HUDEP-2 (cell line): ENCODE measurements around the gene PKD2L1.
"Not testable (repeated sequence)": the region's sequence is repeated elsewhere in the genome, so short reads cannot be mapped to it uniquely, and the experiment has no call there.

Experiments used
- DNase-seq, 76 experiments: peaks; one replicate each; lab custom pipeline; 2025; ENCODE audit not compliant: unreplicated experiment in 76 of 76; lab: John Stamatoyannopoulos, UW

PKD2L1 gene

DNA sequence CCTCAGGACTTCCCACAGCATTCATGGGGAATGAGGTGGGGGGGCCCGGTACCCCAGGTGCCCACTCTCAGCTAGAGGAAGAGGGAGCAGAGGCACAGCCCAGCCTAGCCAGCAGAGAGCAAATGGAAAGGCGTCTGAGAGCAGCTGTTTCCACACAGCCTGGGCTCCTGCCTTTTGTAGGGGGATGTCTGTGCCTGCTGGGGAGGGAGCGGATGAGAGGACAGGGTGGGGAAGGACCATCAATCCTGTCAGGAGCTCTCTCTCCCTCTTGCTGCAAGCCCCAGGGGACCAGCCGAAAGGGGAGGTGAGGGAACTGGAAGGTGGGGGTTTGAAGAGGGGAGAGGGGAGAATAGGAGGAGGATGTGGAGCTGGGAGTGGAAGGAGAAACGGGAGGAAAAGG, at the start of gene PKD2L1:
TSS of gene PKD2L1 (minus strand) at position 150 of the 400 bp plus-strand sequence. CDS start at position 25, 125 bp downstream.
- no peak for DNase-seq

DNA sequence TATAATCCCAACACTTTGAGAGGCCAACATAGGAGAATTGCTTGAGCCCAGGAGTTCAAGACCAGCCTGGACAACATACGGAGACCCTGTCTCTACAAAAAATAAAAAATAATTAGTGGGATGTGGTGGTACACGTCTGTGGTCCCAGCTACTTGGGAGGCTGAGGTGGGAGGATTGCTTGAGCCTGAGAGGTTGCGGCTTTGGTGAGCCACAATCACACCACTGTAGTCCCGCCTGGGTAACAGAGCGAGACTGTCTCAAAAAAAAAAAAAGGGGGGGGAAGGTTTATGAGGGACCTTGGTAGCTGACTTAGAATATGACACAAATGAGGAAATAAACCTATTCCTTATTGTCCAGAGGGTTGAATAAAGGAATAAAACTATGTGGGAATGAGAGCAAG, 47.8 kb upstream of the PKD2L1 start:
- DNase-seq, result no peak

DNA sequence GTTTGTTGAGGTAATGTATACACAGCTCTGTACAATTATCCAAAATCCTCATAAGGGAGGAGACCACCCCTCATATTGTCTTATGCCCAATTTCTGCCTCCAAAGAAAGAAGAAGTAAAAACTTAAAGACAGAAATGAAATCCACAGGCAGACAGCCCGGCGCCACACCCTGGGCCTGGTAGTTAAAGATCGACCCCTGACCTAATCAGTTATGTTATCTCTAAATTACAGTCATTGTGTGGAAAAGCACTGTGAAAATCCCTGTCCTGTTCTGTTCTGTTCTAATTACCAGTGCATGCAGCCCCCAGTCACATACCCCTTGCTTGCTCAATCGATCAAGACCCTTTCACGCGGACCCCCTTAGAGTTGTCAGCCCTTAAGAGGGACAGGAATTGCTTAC, 46.6 kb upstream of the PKD2L1 start:
- DNase-seq, result not testable (repeated sequence)

- DNase-seq, result not testable (repeated sequence)
Observed at GRCh38 chr10:100374677-100375353, 44.8 kb upstream of the PKD2L1 start.

- peak in 1 of 76 experiments; percentile 35 for DNase-seq
Observed at GRCh38 chr10:100374200-100374655, 44.2 kb upstream of the PKD2L1 start.

DNA sequence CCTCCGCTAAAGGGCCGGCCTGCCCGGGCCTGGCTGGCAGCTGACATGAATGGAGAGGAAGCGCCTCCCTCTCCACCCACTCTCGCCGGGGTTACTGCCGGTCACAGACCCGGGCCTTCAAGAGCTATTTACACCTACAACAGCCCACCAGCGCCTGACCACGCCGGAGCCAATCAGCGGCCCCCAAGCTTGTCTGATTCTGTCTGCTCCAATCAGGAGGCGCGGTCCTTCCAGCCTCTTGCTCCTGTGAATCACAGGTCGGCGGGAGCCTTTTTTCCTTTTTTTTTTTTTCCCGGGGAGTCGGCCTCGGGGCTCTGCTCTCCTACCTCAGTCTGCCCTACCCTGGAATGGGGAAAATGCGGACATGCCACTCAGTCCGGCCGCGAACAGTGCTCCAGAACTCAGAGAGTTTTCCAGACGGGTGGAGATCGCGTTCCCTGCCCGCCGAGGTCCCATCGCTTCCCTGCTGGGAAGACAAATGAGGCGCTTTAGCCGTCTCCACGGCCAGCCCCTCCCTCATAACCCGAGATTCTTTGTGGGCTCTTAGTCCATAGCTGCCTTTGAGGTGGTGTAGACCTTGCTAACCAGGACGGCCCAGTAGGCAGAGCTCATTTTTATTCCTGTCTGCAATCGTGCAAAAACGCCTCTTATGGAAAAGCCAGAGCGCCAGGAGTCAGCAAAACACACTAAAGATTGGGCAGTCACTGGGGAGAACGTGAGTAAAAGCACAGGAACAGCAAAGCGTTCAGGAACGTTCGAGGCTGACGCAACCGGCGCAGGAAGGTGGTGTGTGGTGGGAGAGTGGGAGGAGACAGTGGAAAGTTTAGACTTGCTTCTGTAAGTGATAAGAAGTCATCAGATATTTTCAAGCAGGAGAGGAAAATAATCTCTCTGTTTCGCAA, 43.5 kb upstream of the PKD2L1 start:
- DNase-seq, result peak; percentile 69 to 98 (median 94)

- no peak for DNase-seq
Observed at GRCh38 chr10:100372415-100373297, 42.6 kb upstream of the PKD2L1 start.

DNA sequence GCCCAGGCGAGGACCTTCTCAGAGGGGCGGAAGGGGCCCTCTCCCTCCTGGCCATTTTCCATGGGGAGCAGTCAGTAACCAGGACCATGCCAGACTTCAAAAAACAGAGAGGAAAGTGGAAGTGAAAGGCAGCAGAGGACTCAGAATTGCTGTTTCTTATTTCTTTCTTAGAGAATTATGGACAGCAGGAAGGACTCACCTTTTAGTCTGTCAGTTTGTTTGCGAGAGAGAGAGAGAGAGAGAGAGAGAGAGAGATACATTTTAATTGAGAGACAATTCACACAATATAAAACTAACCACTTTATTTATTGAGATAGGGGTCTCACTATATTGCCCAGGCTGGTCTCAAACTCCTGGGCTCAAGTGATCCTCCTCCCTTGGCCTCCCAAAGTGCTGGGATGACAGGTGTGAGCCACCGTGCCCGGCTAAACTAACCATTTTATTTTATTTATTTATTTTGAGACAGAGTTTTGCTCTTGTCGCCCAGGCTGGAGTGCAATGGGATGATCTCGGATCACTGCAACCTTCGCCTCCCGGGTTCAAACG, 41.5 kb upstream of the PKD2L1 start:
- no peak for DNase-seq

- DNase-seq, result peak in 74 of 76 experiments; percentile 35 to 93 (median 74)
Observed at GRCh38 chr10:100370714-100371481, 40.9 kb upstream of the PKD2L1 start.

DNA sequence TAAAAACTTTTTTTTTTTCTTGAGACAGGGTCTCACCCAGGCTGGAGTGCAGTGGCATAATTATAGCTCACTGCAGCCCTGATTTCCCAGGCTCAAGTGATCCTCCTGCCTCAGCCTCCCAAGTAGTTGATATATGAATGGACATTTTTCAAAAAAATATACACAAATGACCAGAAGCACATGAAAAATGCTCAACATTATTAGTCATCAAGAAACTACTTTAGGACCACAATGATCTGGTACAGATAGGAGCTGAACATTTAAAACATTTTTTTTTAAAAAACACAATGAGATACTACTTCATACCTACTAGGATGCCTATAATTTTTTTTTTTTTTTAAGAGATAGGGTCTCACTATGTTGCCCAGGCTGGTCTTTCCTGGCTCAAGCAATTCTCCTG, 38.7 kb upstream of the PKD2L1 start:
- no peak for DNase-seq

DNA sequence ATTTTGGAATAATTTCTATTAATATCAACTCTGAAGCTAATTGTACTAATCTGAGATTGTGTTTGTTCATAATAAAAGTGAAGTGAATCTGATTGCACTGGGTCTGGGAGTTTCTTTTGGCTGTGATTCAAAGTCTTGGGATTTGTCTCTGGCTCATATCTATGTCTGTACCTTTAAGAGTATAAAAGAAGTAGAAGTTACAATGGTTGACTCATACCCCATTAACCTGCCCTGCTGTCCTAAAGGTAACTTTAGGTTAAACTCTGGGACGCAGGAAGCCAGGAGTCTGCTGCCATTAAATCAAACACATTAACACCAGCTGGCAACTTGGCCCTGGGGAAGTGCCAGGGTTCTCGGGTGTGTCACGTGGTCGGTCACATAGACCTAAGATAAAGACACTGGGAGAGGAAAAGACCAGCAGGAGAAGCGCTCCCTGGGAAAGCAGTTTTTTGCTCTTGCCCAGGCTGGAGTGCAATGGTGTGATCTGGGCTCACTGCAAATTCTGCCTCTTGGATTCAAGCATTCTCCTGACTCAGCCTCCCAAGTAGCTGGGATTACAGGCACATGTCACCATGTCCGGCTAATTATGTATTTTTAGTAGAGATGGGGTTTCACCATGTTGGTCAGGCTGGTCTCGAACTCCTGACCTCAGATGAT, 34.8 kb upstream of the PKD2L1 start:
- DNase-seq, result peak in 73 of 76 experiments; percentile 15 to 83 (median 55)

DNA sequence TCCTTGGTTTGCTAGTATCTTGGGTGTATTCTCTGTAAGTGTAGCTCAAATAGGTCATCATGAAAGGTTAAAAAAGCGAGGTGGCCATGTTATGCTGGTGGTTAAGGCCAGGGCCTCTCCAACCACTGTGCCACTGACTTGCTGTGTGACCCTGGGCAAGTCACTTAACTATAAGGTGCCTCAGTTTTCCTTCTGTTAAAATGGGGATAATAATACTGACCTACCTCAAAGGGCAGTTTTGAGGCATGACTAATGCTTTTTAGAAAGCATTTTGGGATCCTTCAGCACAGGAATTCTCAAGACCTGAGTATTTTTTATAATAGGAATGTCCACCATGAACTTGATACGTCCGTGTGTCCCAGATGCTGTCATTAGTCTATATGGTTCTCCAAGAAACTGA, 34.1 kb upstream of the PKD2L1 start:
- no peak for DNase-seq

GRCh38 chr10:100362570-100363496, 32.8 kb upstream of the PKD2L1 start:
- no peak for DNase-seq

DNA sequence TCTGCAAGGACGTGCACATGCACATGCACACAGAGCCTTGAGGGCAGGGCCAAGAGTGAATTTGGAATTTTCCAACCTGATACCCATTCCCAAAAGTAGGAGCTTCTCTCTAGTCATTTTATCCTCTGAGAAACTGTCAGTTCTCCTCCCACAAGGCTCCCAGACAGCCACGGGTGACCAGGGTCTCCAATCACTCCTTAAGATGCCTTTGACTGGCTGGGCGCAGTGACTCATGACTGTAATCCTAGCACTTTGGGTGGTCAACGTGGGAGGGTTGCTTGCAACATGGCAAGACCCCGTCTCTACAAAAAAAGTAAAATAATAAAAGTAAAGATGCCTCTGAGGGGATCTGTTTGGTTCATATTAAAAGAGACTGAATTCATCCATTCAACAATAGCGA, 30.2 kb upstream of the PKD2L1 start:
- no peak for DNase-seq

- no peak for DNase-seq
Observed at GRCh38 chr10:100359529-100360150, 29.6 kb upstream of the PKD2L1 start.

GRCh38 chr10:100359030-100359432, 29.0 kb upstream of the PKD2L1 start:
- DNase-seq, result peak in 72 of 76 experiments; percentile 10 to 96 (median 70)

DNA sequence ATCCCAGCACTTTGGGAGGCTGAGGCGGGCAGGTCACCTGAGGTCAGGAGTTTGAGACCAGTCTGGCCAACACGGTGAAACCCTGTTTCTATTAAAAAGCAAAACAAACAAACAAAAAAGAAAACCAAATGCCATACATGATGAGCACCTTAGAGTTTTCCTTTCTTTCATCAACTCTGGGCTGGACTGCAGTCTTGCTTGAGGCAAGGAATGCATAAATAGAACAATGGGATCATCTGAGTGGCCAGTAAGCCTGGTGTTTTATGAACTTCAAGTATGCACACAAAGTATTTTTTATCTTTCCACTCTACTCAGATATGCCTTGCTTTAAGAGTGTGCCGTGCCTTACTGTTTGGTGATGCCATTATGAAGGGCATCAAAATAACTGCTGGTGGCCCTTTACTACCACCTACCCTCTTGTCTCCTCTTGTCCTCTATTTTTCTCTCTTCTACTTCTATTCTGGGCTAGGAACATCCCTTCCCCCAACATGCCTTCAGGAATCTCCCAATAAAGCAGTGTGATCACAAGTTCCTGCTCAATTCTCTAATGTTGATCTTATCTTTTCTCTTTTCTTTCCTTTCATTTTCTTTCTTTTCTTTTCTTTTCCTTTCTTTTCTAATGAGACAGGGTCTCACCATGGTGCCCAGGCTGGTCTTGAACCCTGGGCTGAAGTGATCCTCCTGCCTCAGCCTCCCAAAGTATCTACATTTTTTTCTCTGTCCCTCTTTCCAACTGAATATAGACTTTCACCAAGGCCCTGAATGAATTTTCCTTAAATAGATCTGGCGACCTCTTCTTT, 27.2 kb upstream of the PKD2L1 start:
- DNase-seq, result no peak
